Liver (tissue), 9 donors: ENCODE data around the gene YBX2. TPM values are rescaled to one million over a fixed set of nuclear protein-coding genes. Genes with fewer than 3 reads are reported as not detected.

Source experiments
- DNase-seq: peaks from one replicate; pipeline ENCODE4 v3.0.0-alpha.2; 2017; ENCODE audit warnings: low spot score
- H3K27ac ChIP-seq, 2 donors: one replicate each; pipeline ENCODE4 v1.7.0; 2013; ENCODE audit warnings: inconsistent platforms in 2 of 2, low read length in 2 of 2, control low read depth in 1 of 2, low read depth in 1 of 2, mild to moderate bottlenecking in 1 of 2
- H3K27me3 ChIP-seq, 4 donors: one replicate each; pipeline versions ENCODE4 v1.6.1 to v1.7.0; 2013; ENCODE audit warnings: low read length in 3 of 4, inconsistent platforms in 1 of 4, mild to moderate bottlenecking in 1 of 4, moderate library complexity in 1 of 4; ENCODE audit not compliant: control insufficient read depth in 4 of 4, insufficient read depth in 4 of 4
- H3K36me3 ChIP-seq, 4 donors: one replicate each; pipeline versions ENCODE4 v1.6.1 to v1.7.0; 2013; ENCODE audit warnings: low read length in 3 of 4, mild to moderate bottlenecking in 3 of 4, low read depth in 1 of 4, moderate library complexity in 1 of 4; ENCODE audit not compliant: control insufficient read depth in 4 of 4, insufficient read depth in 3 of 4
- H3K4me1 ChIP-seq, 4 donors: one replicate each; pipeline versions ENCODE4 v1.6.1 to v1.7.0; 2013; ENCODE audit warnings: low read length in 3 of 4, mild to moderate bottlenecking in 3 of 4, moderate library complexity in 1 of 4; ENCODE audit not compliant: control insufficient read depth in 4 of 4, insufficient read depth in 4 of 4
- H3K4me3 ChIP-seq, 3 donors: one replicate each; pipeline versions ENCODE4 v1.6.1 to v1.7.0; 2013; ENCODE audit warnings: low read length in 3 of 3, control low read depth in 1 of 3, low read depth in 1 of 3, mild to moderate bottlenecking in 1 of 3
- H3K9ac ChIP-seq, 2 donors: one replicate each; pipeline ENCODE4 v1.7.0; 2013; ENCODE audit warnings: low read length in 2 of 2, mild to moderate bottlenecking in 2 of 2, moderate library complexity in 2 of 2, control low read depth in 1 of 2, low read depth in 1 of 2
- H3K9me3 ChIP-seq, 4 donors: one replicate each; pipeline versions ENCODE4 v1.6.1 to v1.7.0; 2013; ENCODE audit warnings: low read length in 3 of 4; ENCODE audit not compliant: control insufficient read depth in 4 of 4
- FOXA1 ChIP-seq: IDR thresholded peaks from 2 replicates; pipeline ENCODE4 v1.6.1; 2016; ENCODE audit warnings: antibody characterized with exemption
- FOXA2 ChIP-seq: IDR thresholded peaks from 2 replicates; pipeline ENCODE4 v1.6.1; 2016; ENCODE audit warnings: antibody characterized with exemption
- GABPA ChIP-seq, 2 donors: IDR thresholded peaks in 1 of 2; conservative IDR thresholded peaks in 1 of 2; 2 replicates each; pipeline ENCODE4 v1.6.1; 2016; ENCODE audit warnings: antibody characterized with exemption in 2 of 2, mild to moderate bottlenecking in 1 of 2, moderate library complexity in 1 of 2
- HNF4A ChIP-seq, 2 donors: conservative IDR thresholded peaks; 2 replicates each; pipeline ENCODE4 v1.6.1; 2016; ENCODE audit warnings: antibody characterized with exemption in 2 of 2, mild to moderate bottlenecking in 2 of 2
- HNF4G ChIP-seq: IDR thresholded peaks from 2 replicates; pipeline ENCODE4 v1.6.1; 2016; ENCODE audit warnings: antibody characterized with exemption
- JUND ChIP-seq, 2 donors: IDR thresholded peaks; 2 replicates each; pipeline ENCODE4 v1.6.1; 2016; ENCODE audit warnings: antibody characterized with exemption in 2 of 2
- MAX ChIP-seq: IDR thresholded peaks from 2 replicates; pipeline ENCODE4 v1.6.1; 2016; ENCODE audit warnings: antibody characterized with exemption
- NR2F2 ChIP-seq: IDR thresholded peaks from 2 replicates; pipeline ENCODE4 v1.6.1; 2016; ENCODE audit warnings: antibody characterized with exemption
- RAD21 ChIP-seq, 2 donors: IDR thresholded peaks; 2 replicates each; pipeline ENCODE4 v1.6.1; 2016; ENCODE audit warnings: antibody characterized with exemption in 2 of 2, mild to moderate bottlenecking in 2 of 2
- REST ChIP-seq: IDR thresholded peaks from 2 replicates; pipeline ENCODE4 v1.6.1; 2016; ENCODE audit warnings: antibody characterized with exemption, mild to moderate bottlenecking
- RXRA ChIP-seq, 2 donors: IDR thresholded peaks; 2 replicates each; pipeline ENCODE4 v1.6.1; 2017 to 2018; ENCODE audit warnings: antibody characterized with exemption in 2 of 2, mild to moderate bottlenecking in 1 of 2
- SP1 ChIP-seq: IDR thresholded peaks from 2 replicates; pipeline ENCODE4 v1.6.1; 2018; ENCODE audit warnings: antibody characterized with exemption, mild to moderate bottlenecking
- TAF1 ChIP-seq: conservative IDR thresholded peaks from 2 replicates; pipeline ENCODE4 v1.6.1; 2016; ENCODE audit warnings: antibody characterized with exemption, mild to moderate bottlenecking
- YY1 ChIP-seq: IDR thresholded peaks from 2 replicates; pipeline ENCODE4 v1.6.1; 2016; ENCODE audit warnings: antibody characterized with exemption, mild to moderate bottlenecking
- ZBTB33 ChIP-seq: IDR thresholded peaks from 2 replicates; pipeline ENCODE4 v1.6.1; 2016; ENCODE audit warnings: antibody characterized with exemption
- WGBS: extraction: QIAGEN DNeasy Blood & Tissue Kit; methylation state at CpG from one replicate; pipeline ENCODE4 v1.1.7; 2013; 5-methylcytosine and 5-hydroxymethylcytosine counted together
- polyA plus RNA-seq, 2 donors: library from polyadenylated mRNA; stranded (reverse) in 1 of 2; unstranded in 1 of 2; fragments of 200-250 nt in 1 of 2; fragments of >200 nt in 1 of 2; fragmentation: Nextera tagmentation in 1 of 2; extraction: Ambion mirVana in 1 of 2; gene quantifications; one replicate each; pipeline versions ENCODE4 v1.2.1 to v1.2.3, GENCODE V29; 2013 to 2015
- total RNA-seq, 2 donors: library from RNA; depleted of rRNA; stranded (reverse); fragments of >200 nt; gene quantifications; one replicate each; pipeline ENCODE4 v1.2.3, GENCODE V29; 2014
- donor health status: healthy.
- donor health status: healthy.
- donor health status: healthy.
- donor health status: healthy.
- donor health status: healthy.

Gene YBX2
- total and polyA plus RNA-seq, 4 donors, result 0.33 to 0.75 (median 0.57) TPM

GRCh38 chr17:7311110-7311705 is 16.8 kb upstream of the YBX2 start:
- TF ChIP-seq SP1, result no peak
- no peak for TF ChIP-seq HNF4G
- no peak for TF ChIP-seq TAF1
- TF ChIP-seq FOXA2, result no peak
- no peak for TF ChIP-seq GABPA (IDR thresholded peaks at IDR 0.05 in 1 of 2, conservative IDR thresholded peaks at IDR 0.05 in 1 of 2)
- TF ChIP-seq RXRA (IDR thresholded peaks at IDR 0.05), result no peak
- no peak for TF ChIP-seq ZBTB33
- no peak for TF ChIP-seq HNF4A (conservative IDR thresholded peaks at IDR 0.05)
- TF ChIP-seq JUND (IDR thresholded peaks at IDR 0.05), result no peak
- TF ChIP-seq YY1, result no peak
- no peak for TF ChIP-seq NR2F2
- WGBS, result 87% methylated on average over 7 of the region's 7 CpGs
- Histone ChIP-seq H3K27ac (no peak overlapping the region), H3K4me1 (peaks cover 14 to 56% (median 44%) of the 10 kb centered on the region in 4 donors), H3K4me3 (no peak overlapping the region), H3K27me3 (no peaks in the 10 kb centered on the region), H3K9ac (no peak overlapping the region), H3K9me3 (no peaks in the 10 kb centered on the region), H3K36me3 (peaks cover 16 to 39% (median 35%) of the 10 kb centered on the region in 4 donors)
- DNase-seq, result no peak

GRCh38 chr17:7309628-7310027 is 15.2 kb upstream of the YBX2 start:
- Histone ChIP-seq H3K27ac (peak overlapping the region in 1 of 2 donors; percentile 99), H3K9me3 (no peaks in the 10 kb centered on the region), H3K9ac (no peak overlapping the region), H3K4me3 (no peak overlapping the region), H3K4me1 (peaks cover 9 to 47% (median 36%) of the 10 kb centered on the region in 4 donors), H3K27me3 (no peaks in the 10 kb centered on the region), H3K36me3 (peaks cover 16 to 39% (median 35%) of the 10 kb centered on the region in 4 donors)
- DNase-seq, result no peak
- 91% methylated on average over 12 of the region's 12 CpGs for WGBS
- no peak for TF ChIP-seq RXRA (IDR thresholded peaks at IDR 0.05)
- no peak for TF ChIP-seq ZBTB33
- TF ChIP-seq TAF1, result no peak
- no peak for TF ChIP-seq NR2F2
- no peak for TF ChIP-seq YY1

GRCh38 chr17:7308625-7309433 is 14.4 kb upstream of the YBX2 start:
- peaks cover 16 to 39% (median 35%) of the 10 kb centered on the region in 4 donors for H3K36me3 ChIP-seq
- 4% methylated on average over 14 of the region's 14 CpGs for WGBS
- peak; percentile 84 for DNase-seq
- H3K9me3 ChIP-seq, result no peaks in the 10 kb centered on the region
- peak overlapping the region; percentile 96 to 99 for H3K27ac ChIP-seq
- H3K4me1 ChIP-seq, result peaks cover 8 to 39% (median 28%) of the 10 kb centered on the region in 4 donors
- peak overlapping the region; percentile 83 to 96 for H3K9ac ChIP-seq
- no peaks in the 10 kb centered on the region for H3K27me3 ChIP-seq
- H3K4me3 ChIP-seq, result peak overlapping the region; percentile 92 to 95 (median 93)
- TF ChIP-seq RAD21 (IDR thresholded peaks at IDR 0.05) (no peak), JUND (IDR thresholded peaks at IDR 0.05) (no peak), MAX (no peak), GABPA (IDR thresholded peaks at IDR 0.05 in 1 of 2, conservative IDR thresholded peaks at IDR 0.05 in 1 of 2) (peak in 1 of 2 donors; percentile 68), HNF4G (no peak), FOXA1 (no peak), NR2F2 (no peak), REST (peak; percentile 85), ZBTB33 (peak; percentile 27), RXRA (IDR thresholded peaks at IDR 0.05) (no peak), TAF1 (no peak)
